Testis (tissue), 3 donors: ENCODE measurements around the gene B3GAT2. TPM values are rescaled to one million over a fixed set of nuclear protein-coding genes. Genes with fewer than 3 reads are reported as not detected.
"Not testable (repeated sequence)": the region's sequence is repeated elsewhere in the genome, so short reads cannot be mapped to it uniquely, and the experiment has no call there.

ENCODE experiments used
- DNase-seq: peaks from one replicate; pipeline ENCODE4 v3.0.0-alpha.2; 2019
- H3K27ac ChIP-seq, 2 donors: fragments of 200-600 bp; sonication (generic); one replicate each; pipeline ENCODE4 v1.5.1; 2019
- H3K27me3 ChIP-seq: fragments of 200-600 bp; sonication (generic); one replicate; pipeline ENCODE4 v1.5.1; 2019
- H3K36me3 ChIP-seq: fragments of 200-600 bp; sonication (generic); one replicate; pipeline ENCODE4 v1.5.1; 2017; ENCODE audit warnings: low read depth; ENCODE audit errors: missing control alignments
- H3K4me1 ChIP-seq: fragments of 200-600 bp; sonication (generic); one replicate; pipeline ENCODE4 v1.5.1; 2019
- H3K4me3 ChIP-seq, 2 donors: fragments of 200-600 bp; sonication (generic); one replicate each; pipeline ENCODE4 v1.5.1; 2017 to 2019
- H3K9me3 ChIP-seq: fragments of 200-600 bp; sonication (generic); one replicate; pipeline ENCODE4 v1.5.1; 2017
- POLR2A ChIP-seq: fragments of 450-650 bp; IDR thresholded peaks from one replicate; pipeline ENCODE4 v1.6.1; 2017; ENCODE audit warnings: antibody characterized with exemption, mild to moderate bottlenecking, moderate library complexity
- WGBS, 2 donors: methylation state at CpG; one replicate each; pipeline ENCODE4 v1.1.5; 2018; 5-methylcytosine and 5-hydroxymethylcytosine counted together
- intact Hi-C: fragments of 100-400 bp; cut with DNase I; formaldehyde crosslinking; loops from one replicate; pipeline ENCODE4 v1.15.1; 2023; ENCODE audit warnings: low total_unique reads
- polyA plus RNA-seq: library from polyadenylated mRNA; stranded (reverse); fragments of 350-450 nt; fragmentation: Illumina TruSeq; extraction: RNeasy Lipid Tissue Mini Kit (QIAGEN cat#74804); gene quantifications from one replicate; pipeline ENCODE4 v1.2.3, GENCODE V29; 2014; ENCODE audit warnings: low read depth, low replicate concordance; ENCODE audit not compliant: insufficient read depth
- total RNA-seq, 2 donors: library from RNA; depleted of rRNA; stranded (reverse); fragments of >200 nt; gene quantifications; one replicate each; pipeline ENCODE4 v1.2.3, GENCODE V29; 2016
- TF ChIP-seq, protein P1 (sequence below), 3 experiments: fragments of 450-650 bp in 2 of 3; fragments of 200-600 bp in 1 of 3; sonication (generic) in 1 of 3; IDR thresholded peaks; one replicate each; pipeline ENCODE4 v1.5.1; 2016 to 2019; ENCODE audit warnings: antibody characterized with exemption in 3 of 3, mild to moderate bottlenecking in 2 of 3, moderate library complexity in 1 of 3

The B3GAT2 gene
- total and polyA plus RNA-seq, 3 donors from 2014 or later = 1.4 to 2.2 (median 1.6) TPM

- intact Hi-C loops = no loop called here
Observed at GRCh38 chr6:70954750-70955149, 2.1 kb downstream of the B3GAT2 start.

GRCh38 chr6:70954176-70954575, 2.7 kb downstream of the B3GAT2 start:
- intact Hi-C loops = no loop called here
- DNase-seq = no peak

More at GRCh38 chr6:70954750-70955149, 2.1 kb downstream of the B3GAT2 start:
- Histone ChIP-seq H3K4me3 (no peak overlapping the region), H3K36me3 (no peaks in the 10 kb centered on the region), H3K27ac (no peak overlapping the region), H3K4me1 (peaks cover 4% of the 10 kb centered on the region), H3K27me3 (no peaks in the 10 kb centered on the region), H3K9me3 (no peaks in the 10 kb centered on the region)
- no peak for TF ChIP-seq POLR2A
- TF ChIP-seq, protein P1, sequence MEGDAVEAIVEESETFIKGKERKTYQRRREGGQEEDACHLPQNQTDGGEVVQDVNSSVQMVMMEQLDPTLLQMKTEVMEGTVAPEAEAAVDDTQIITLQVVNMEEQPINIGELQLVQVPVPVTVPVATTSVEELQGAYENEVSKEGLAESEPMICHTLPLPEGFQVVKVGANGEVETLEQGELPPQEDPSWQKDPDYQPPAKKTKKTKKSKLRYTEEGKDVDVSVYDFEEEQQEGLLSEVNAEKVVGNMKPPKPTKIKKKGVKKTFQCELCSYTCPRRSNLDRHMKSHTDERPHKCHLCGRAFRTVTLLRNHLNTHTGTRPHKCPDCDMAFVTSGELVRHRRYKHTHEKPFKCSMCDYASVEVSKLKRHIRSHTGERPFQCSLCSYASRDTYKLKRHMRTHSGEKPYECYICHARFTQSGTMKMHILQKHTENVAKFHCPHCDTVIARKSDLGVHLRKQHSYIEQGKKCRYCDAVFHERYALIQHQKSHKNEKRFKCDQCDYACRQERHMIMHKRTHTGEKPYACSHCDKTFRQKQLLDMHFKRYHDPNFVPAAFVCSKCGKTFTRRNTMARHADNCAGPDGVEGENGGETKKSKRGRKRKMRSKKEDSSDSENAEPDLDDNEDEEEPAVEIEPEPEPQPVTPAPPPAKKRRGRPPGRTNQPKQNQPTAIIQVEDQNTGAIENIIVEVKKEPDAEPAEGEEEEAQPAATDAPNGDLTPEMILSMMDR (IDR thresholded peaks at IDR 0.05) = no peak
- DNase-seq = peak; percentile 18
- WGBS, 2 donors = 19 to 25% methylated on average over 3 to 14 of the region's 14 CpGs

DNA sequence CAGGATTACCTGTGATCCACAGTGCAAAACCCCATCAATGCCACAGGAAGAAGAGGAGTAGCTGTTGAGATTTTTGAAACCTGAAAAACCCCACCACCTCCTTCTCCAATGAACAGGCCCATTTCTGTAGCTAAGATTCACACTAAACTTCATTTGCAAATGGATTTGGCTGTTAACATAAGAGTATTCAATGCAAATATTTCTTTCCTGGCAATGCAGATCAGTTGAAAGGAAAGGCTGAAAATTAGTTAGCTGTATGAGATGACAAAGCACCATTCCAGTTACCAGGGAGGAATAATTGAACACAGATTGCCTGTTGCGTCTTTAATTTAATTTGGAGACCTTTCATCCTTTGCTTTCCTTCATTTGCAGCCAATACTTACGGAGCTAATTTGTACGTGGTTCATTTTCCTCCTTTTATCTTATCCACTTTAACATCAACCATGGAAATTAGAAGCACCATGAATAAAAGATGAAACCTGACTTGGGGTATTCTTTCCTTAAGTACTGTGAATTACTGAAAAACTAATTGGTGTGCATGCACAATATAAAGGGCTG, 4.2 kb downstream of the B3GAT2 start:
- Histone ChIP-seq H3K9me3 (no peaks in the 10 kb centered on the region), H3K27me3 (no peaks in the 10 kb centered on the region), H3K27ac (no peak overlapping the region), H3K36me3 (no peaks in the 10 kb centered on the region), H3K4me3 (no peak overlapping the region), H3K4me1 (peaks cover 4% of the 10 kb centered on the region)
- intact Hi-C loops = no loop called here
- WGBS, 2 donors = 56 to 81% methylated on average over 3 of the region's 3 CpGs
- no peak for DNase-seq
- TF ChIP-seq POLR2A = no peak
- TF ChIP-seq, protein P1 (IDR thresholded peaks at IDR 0.05) = no peak

More at GRCh38 chr6:70954176-70954575, 2.7 kb downstream of the B3GAT2 start:
- TF ChIP-seq, protein P1 (IDR thresholded peaks at IDR 0.05) = no peak
- TF ChIP-seq POLR2A = no peak
- Histone ChIP-seq H3K4me3 (no peak overlapping the region), H3K27ac (no peak overlapping the region), H3K9me3 (no peaks in the 10 kb centered on the region), H3K27me3 (no peaks in the 10 kb centered on the region), H3K36me3 (no peaks in the 10 kb centered on the region), H3K4me1 (peaks cover 4% of the 10 kb centered on the region)
- WGBS, 2 donors = 29 to 41% methylated on average over 3 of the region's 3 CpGs

- WGBS, 2 donors = 57 to 89% methylated on average over 1 to 10 of the region's 10 CpGs
Observed at GRCh38 chr6:70944321-70944720, 12.5 kb downstream of the B3GAT2 start.

GRCh38 chr6:70933853-70934252, 23.0 kb downstream of the B3GAT2 start:
- no peak overlapping the region for H3K4me3 ChIP-seq
- H3K9me3 ChIP-seq = no peaks in the 10 kb centered on the region
- H3K4me1 ChIP-seq = no peaks in the 10 kb centered on the region
- intact Hi-C loops = no loop called here
- no peaks in the 10 kb centered on the region for H3K27me3 ChIP-seq
- TF ChIP-seq, protein P1 (IDR thresholded peaks at IDR 0.05) = no peak
- no peak for TF ChIP-seq POLR2A
- no peak for DNase-seq
- no peaks in the 10 kb centered on the region for H3K36me3 ChIP-seq
- no peak overlapping the region for H3K27ac ChIP-seq
- WGBS, 2 donors = 82 to 88% methylated on average over 3 of the region's 3 CpGs

More at GRCh38 chr6:70944321-70944720, 12.5 kb downstream of the B3GAT2 start:
- H3K9me3 ChIP-seq, H3K4me3 ChIP-seq, H3K4me1 ChIP-seq, DNase-seq, H3K36me3 ChIP-seq, intact Hi-C loops, H3K27me3 ChIP-seq, H3K27ac ChIP-seq: not testable (repeated sequence)
